Activated naive CD8-positive, alpha-beta T cell (primary cell): ENCODE results near the gene ACR.

Experiments
- H3K27ac Mint-ChIP-seq: one replicate; pipeline ENCODE4 v1.8.0; 2021; ENCODE audit warnings: mixed read lengths
- H3K27me3 Mint-ChIP-seq: one replicate; pipeline ENCODE4 v1.8.0; 2021; ENCODE audit warnings: mixed read lengths
- H3K36me3 Mint-ChIP-seq: one replicate; pipeline ENCODE4 v1.8.0; 2021; ENCODE audit warnings: mixed read lengths
- H3K4me1 Mint-ChIP-seq: one replicate; pipeline ENCODE4 v1.8.0; 2021; ENCODE audit warnings: low read depth, mixed read lengths
- H3K4me3 Mint-ChIP-seq: one replicate; pipeline ENCODE4 v1.8.0; 2021; ENCODE audit warnings: mild to moderate bottlenecking, mixed read lengths
- H3K9me3 Mint-ChIP-seq: one replicate; pipeline ENCODE4 v1.8.0; 2021; ENCODE audit warnings: low read depth, mixed read lengths

ACR gene

DNA sequence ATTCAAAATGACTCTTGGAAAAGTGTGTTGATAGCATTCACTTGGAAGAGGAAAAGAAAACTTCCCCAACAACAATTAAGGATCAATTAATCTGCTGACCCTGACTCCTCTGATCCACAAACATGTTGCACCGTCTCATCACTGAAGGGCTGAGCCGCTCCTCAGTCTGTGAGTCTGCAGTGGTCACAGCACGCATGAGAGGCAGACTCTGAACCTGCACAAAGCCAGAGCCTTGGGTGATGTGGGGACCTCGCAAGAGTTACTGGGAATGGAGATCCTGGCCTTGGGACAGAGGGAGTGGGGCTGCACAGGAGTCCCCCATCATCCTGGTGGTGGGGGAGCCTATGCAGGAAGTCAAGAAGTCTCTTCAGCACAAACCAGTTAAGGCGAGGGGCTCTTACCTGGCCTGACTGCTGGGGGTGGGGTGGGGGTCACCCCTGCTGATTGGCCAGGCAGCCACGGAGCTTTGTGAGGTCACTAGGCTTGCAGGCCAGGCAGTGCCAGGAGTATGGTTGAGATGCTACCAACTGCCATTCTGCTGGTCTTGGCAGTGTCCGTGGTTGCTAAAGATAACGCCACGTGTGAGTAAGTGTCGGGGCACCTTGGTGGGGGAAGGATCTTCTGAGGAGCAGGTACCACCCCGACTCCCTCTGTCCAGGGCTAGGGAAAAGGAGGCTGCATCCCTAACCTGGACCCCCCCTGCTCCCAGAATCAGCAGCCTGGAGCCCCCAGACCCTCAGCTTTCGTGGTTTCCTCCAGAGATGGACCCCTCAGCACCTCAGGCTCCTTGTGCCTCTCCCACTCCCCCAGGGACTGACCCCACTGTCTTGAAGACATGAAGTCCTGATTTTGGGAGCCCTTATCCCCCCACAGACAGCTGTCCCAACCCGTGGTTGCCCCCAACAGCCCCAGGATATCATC lies at the start of gene ACR:
Gene ACR, plus strand, starts transcription at position 477 of the 921 bp plus-strand sequence. Its CDS starts 32 bp downstream, at position 509.
- Mint-ChIP-seq H3K27ac (peak within 1 kb of the TSS; percentile 13), H3K36me3 (no peaks in the 10 kb centered on the region), H3K27me3 (no peaks in the 10 kb centered on the region), H3K4me3 (no peak within 1 kb of the TSS), H3K9me3 (no peaks in the 10 kb centered on the region), H3K4me1 (no peaks in the 10 kb centered on the region)

GRCh38 chr22:50688448-50688847 lies 49.6 kb upstream of the ACR start:
- no peaks in the 10 kb centered on the region for H3K36me3 Mint-ChIP-seq
- no peaks in the 10 kb centered on the region for H3K4me1 Mint-ChIP-seq
- peaks cover 8% of the 10 kb centered on the region for H3K9me3 Mint-ChIP-seq
- no peak overlapping the region for H3K4me3 Mint-ChIP-seq
- H3K27ac Mint-ChIP-seq = no peak overlapping the region
- peaks cover 2% of the 10 kb centered on the region for H3K27me3 Mint-ChIP-seq

DNA sequence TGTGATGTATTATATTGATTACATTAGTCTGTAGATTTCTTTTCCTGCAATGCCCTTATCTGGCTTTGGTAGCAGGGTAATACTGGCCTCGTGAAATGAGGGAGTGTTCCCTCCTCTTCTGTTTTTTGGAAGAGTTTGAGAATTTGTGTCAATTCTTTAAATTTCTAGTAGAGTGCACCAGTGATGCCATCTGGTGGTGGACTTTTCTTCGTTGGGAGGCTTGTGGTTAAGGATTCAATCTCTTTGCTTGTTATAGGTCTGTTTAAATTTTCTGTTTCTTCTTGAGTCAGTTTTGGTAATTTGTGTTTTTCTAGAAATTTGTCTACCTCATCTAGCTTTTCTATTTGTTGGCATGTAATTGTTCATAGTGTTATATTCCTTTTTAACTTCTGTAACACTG lies 46.5 kb upstream of the ACR start:
- Mint-ChIP-seq H3K27me3 (peaks cover 2% of the 10 kb centered on the region), H3K9me3 (peaks cover 8% of the 10 kb centered on the region), H3K4me3 (no peak overlapping the region), H3K27ac (no peak overlapping the region), H3K36me3 (no peaks in the 10 kb centered on the region), H3K4me1 (no peaks in the 10 kb centered on the region)

DNA sequence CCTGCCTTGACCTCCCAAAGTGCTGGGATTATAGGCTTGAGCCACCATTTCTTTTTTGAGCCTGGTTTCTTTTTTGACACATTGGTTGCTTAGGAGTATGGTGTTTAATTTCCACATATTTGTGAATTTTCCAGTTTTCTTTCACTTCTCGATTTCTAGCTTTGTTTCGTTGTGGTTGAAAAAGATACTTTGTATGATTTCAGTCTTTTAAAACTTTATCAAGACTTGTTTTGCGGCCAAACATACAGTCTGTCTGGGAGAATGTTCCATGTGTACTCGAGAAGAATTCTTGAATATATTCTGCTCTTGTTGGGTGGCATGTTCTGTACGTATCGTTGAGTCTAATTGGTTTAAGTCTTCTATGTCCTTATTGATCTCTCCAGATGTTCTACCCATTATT lies 44.5 kb upstream of the ACR start:
- peaks cover 8% of the 10 kb centered on the region for H3K9me3 Mint-ChIP-seq

DNA sequence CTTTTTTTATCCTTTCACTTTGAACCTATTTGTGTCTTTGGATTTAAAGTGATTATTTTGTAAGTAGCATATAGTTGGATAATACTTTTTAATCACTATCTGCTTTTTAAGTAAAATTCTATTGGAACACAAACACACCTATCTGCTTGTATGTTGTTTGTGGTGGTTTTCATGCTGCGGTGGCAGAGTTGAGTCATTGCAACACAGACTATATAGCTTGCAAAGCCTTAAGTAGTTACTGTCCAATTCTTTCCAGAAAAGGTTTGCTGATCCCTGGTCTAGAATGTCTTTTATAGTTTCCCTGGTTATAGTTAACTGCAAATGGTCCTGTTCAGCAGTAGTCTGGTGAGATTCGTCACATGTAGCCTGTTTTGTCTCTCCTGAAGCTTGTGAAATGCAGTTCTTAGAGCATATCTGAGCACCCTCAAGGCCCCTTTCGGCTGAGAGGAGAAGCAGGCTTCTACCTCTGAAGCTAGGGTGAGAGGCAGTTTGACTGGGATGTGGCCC lies 43.9 kb upstream of the ACR start:
- Mint-ChIP-seq H3K36me3 (no peaks in the 10 kb centered on the region), H3K27me3 (peaks cover 2% of the 10 kb centered on the region), H3K27ac (no peak overlapping the region), H3K9me3 (peaks cover 8% of the 10 kb centered on the region), H3K4me1 (no peaks in the 10 kb centered on the region), H3K4me3 (no peak overlapping the region)

More for the DNA sequence above, 44.5 kb upstream of the ACR start:
- Mint-ChIP-seq H3K27me3 (peaks cover 2% of the 10 kb centered on the region), H3K36me3 (no peaks in the 10 kb centered on the region), H3K27ac (no peak overlapping the region), H3K4me1 (no peaks in the 10 kb centered on the region), H3K4me3 (no peak overlapping the region)

- Mint-ChIP-seq H3K4me3 (no peak overlapping the region), H3K36me3 (no peaks in the 10 kb centered on the region)
These were observed 43.1 kb upstream of the ACR start for GRCh38 chr22:50694766-50695420.

GRCh38 chr22:50695421-50696250 lies 42.4 kb upstream of the ACR start:
- H3K27me3 Mint-ChIP-seq = peaks cover 2% of the 10 kb centered on the region
- H3K9me3 Mint-ChIP-seq = peaks cover 8% of the 10 kb centered on the region
- no peak overlapping the region for H3K4me3 Mint-ChIP-seq
- H3K4me1 Mint-ChIP-seq = no peaks in the 10 kb centered on the region
- no peaks in the 10 kb centered on the region for H3K36me3 Mint-ChIP-seq
- no peak overlapping the region for H3K27ac Mint-ChIP-seq

More at GRCh38 chr22:50694766-50695420, 43.1 kb upstream of the ACR start:
- H3K27me3 Mint-ChIP-seq = peaks cover 2% of the 10 kb centered on the region
- no peaks in the 10 kb centered on the region for H3K4me1 Mint-ChIP-seq
- H3K27ac Mint-ChIP-seq = no peak overlapping the region
- H3K9me3 Mint-ChIP-seq = peaks cover 8% of the 10 kb centered on the region

GRCh38 chr22:50696251-50696798 lies 41.7 kb upstream of the ACR start:
- H3K27me3 Mint-ChIP-seq = peaks cover 2% of the 10 kb centered on the region
- H3K4me3 Mint-ChIP-seq = no peak overlapping the region
- peaks cover 8% of the 10 kb centered on the region for H3K9me3 Mint-ChIP-seq
- no peak overlapping the region for H3K27ac Mint-ChIP-seq
- no peaks in the 10 kb centered on the region for H3K36me3 Mint-ChIP-seq
- H3K4me1 Mint-ChIP-seq = no peaks in the 10 kb centered on the region

DNA sequence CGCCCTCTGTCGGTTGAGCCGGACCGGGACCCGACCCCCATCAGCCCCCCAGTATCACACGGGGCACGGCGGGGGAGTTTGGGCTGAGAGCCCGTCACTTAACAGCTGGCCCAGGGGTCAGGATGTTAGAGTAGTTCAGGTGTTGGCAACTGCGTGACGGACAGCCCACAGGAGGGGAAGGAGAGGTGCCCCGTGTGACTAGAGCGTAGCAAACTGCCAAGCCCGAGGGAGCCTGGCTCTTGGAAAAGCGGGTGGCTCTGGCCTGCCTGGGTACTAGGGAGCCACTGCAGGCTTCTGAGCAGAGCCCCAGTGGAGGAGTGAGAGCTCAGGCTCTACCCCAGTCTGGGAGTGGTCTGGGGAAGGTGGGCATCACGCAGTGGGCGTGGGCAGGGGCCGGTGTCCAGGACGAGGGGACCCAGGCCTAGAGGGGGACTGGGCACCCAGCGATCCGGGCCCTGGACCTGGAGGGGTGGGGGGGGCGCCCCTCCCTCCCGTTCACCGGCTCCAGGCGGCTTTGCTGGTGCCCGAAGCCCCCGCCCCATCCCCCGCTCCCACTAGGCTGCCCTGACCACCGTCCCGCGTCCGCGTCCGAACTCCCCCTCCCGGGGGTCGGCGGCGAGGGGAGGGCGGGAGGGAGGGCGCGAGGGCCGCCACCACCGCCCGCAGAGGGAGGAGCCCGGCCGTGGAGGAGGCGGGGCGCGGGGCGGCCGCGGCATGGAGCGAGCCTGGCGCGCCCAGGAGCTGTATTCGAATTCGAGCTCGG lies 41.0 kb upstream of the ACR start:
- Mint-ChIP-seq H3K4me3 (no peak overlapping the region), H3K27ac (no peak overlapping the region), H3K4me1 (peaks cover 3% of the 10 kb centered on the region), H3K27me3 (no peaks in the 10 kb centered on the region), H3K36me3 (no peaks in the 10 kb centered on the region), H3K9me3 (peaks cover 1% of the 10 kb centered on the region)

DNA sequence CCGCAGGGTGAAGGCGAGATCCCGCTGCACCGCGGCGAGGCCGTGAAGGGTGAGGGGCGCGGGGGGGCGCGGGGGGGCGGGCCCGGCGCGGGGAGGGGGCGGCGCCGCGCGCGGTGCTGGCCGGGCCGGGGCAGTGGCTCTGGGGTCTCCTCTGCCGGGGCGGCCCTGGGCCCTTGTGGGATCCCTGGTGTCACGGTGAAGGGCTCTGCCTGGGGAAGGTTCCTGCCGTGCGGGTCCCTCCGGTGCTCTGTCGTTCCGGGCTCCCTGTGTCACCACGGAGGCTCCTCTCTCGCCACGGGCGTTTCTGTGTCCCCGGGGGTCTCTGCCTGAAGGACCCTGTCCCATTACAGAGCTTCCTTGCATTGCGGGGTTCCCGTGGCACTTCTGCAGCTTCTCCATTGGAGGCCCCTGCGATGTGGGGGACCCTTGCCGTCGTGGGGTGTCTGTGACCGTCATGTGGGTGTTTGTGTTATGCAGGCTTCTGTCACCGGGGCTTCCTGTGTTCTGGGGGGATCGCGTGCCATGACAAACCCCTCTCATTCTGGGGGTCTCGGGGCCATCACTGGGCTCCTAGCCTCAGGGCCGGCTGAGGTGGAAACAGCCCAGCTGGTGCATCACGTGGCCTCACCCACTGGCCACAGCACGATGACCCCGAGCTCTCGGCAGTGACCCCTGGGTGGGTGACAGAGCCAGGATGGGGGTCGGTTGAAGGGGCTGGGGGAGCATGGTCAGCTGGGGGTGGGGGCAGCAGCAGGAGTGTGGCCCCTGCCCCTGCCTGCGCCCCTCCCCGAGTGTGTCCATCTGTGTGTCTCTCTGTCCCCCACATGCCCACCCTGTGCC lies 40.1 kb upstream of the ACR start:
- no peaks in the 10 kb centered on the region for H3K9me3 Mint-ChIP-seq
- H3K36me3 Mint-ChIP-seq = no peaks in the 10 kb centered on the region
- no peak overlapping the region for H3K27ac Mint-ChIP-seq
- peaks cover 12% of the 10 kb centered on the region for H3K4me1 Mint-ChIP-seq
- H3K4me3 Mint-ChIP-seq = no peak overlapping the region
- no peaks in the 10 kb centered on the region for H3K27me3 Mint-ChIP-seq

DNA sequence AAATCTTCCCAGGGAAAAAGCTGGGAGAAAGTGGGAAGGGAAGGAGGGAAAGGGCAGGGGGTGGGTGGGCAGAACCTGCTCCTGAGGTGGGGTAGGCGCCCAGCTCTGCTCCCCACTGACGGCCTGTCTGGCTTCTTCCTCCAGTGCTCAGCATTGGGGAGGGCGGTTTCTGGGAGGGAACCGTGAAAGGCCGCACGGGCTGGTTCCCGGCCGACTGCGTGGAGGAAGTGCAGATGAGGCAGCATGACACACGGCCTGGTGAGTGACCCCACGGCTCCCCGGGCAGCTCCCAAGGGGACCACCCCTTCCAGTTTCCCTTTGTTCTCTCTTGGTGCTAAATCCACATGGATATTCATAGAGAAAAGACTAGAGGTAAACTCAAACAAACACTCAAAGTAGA lies 39.5 kb upstream of the ACR start:
- H3K9me3 Mint-ChIP-seq = no peaks in the 10 kb centered on the region
- H3K4me1 Mint-ChIP-seq = peaks cover 12% of the 10 kb centered on the region
- H3K27ac Mint-ChIP-seq = no peak overlapping the region
- no peak overlapping the region for H3K4me3 Mint-ChIP-seq
- H3K27me3 Mint-ChIP-seq = no peaks in the 10 kb centered on the region
- no peaks in the 10 kb centered on the region for H3K36me3 Mint-ChIP-seq

- no peak overlapping the region for H3K27ac Mint-ChIP-seq
- H3K9me3 Mint-ChIP-seq = no peaks in the 10 kb centered on the region
- H3K36me3 Mint-ChIP-seq = no peaks in the 10 kb centered on the region
- H3K27me3 Mint-ChIP-seq = no peaks in the 10 kb centered on the region
- peaks cover 12% of the 10 kb centered on the region for H3K4me1 Mint-ChIP-seq
- no peak overlapping the region for H3K4me3 Mint-ChIP-seq
These were observed 38.8 kb upstream of the ACR start for GRCh38 chr22:50699001-50699755.
